ENCODE results near the gene BICD1.

The BICD1 gene

GRCh38 chr12:32360956-32361355, 254.3 kb downstream of the BICD1 start:
- H4K20me1 ChIP-seq (ENCODE audit: insufficient read depth) = no peaks in the 10 kb centered on the region

GRCh38 chr12:32362892-32363291, 256.2 kb downstream of the BICD1 start:
- no peak overlapping the region for H2AFZ ChIP-seq (ENCODE audit: low read depth)
- no peak overlapping the region for H3K9ac ChIP-seq
- no peaks in the 10 kb centered on the region for H4K20me1 ChIP-seq (ENCODE audit: insufficient read depth)
- H3K36me3 ChIP-seq (ENCODE audit: insufficient read depth) = no peaks in the 10 kb centered on the region
- no peak overlapping the region for H3K4me2 ChIP-seq
- no peaks in the 10 kb centered on the region for H3K4me1 ChIP-seq (ENCODE audit: low read depth, poor library complexity, severe bottlenecking)
- H3K4me3 ChIP-seq (IDR thresholded peaks at IDR 0.05; ENCODE audit: insufficient read depth, low read depth, low read length) = no peak overlapping the region
- H3K79me2 ChIP-seq (ENCODE audit: insufficient read depth, low read depth) = no peaks in the 10 kb centered on the region
- H3K27me3 ChIP-seq (ENCODE audit: insufficient read depth, low read depth) = no peaks in the 10 kb centered on the region
- TF ChIP-seq, protein P1, sequence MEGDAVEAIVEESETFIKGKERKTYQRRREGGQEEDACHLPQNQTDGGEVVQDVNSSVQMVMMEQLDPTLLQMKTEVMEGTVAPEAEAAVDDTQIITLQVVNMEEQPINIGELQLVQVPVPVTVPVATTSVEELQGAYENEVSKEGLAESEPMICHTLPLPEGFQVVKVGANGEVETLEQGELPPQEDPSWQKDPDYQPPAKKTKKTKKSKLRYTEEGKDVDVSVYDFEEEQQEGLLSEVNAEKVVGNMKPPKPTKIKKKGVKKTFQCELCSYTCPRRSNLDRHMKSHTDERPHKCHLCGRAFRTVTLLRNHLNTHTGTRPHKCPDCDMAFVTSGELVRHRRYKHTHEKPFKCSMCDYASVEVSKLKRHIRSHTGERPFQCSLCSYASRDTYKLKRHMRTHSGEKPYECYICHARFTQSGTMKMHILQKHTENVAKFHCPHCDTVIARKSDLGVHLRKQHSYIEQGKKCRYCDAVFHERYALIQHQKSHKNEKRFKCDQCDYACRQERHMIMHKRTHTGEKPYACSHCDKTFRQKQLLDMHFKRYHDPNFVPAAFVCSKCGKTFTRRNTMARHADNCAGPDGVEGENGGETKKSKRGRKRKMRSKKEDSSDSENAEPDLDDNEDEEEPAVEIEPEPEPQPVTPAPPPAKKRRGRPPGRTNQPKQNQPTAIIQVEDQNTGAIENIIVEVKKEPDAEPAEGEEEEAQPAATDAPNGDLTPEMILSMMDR (conservative IDR thresholded peaks at IDR 0.05; ENCODE audit: low read depth, low read length) = no peak
- no peak overlapping the region for H3K27ac ChIP-seq

More at GRCh38 chr12:32360956-32361355, 254.3 kb downstream of the BICD1 start:
- TF ChIP-seq, protein P1 (conservative IDR thresholded peaks at IDR 0.05; ENCODE audit: low read depth, low read length) = no peak
- Histone ChIP-seq H3K4me1 (ENCODE audit: low read depth, poor library complexity, severe bottlenecking) (no peaks in the 10 kb centered on the region), H2AFZ (ENCODE audit: low read depth) (no peak overlapping the region), H3K9ac (no peak overlapping the region), H3K4me3 (IDR thresholded peaks at IDR 0.05; ENCODE audit: insufficient read depth, low read depth, low read length) (no peak overlapping the region), H3K36me3 (ENCODE audit: insufficient read depth) (no peaks in the 10 kb centered on the region), H3K4me2 (no peak overlapping the region), H3K27me3 (ENCODE audit: insufficient read depth, low read depth) (no peaks in the 10 kb centered on the region), H3K79me2 (ENCODE audit: insufficient read depth, low read depth) (no peaks in the 10 kb centered on the region), H3K27ac (no peak overlapping the region)

- Histone ChIP-seq H3K9ac (no peak overlapping the region), H3K4me1 (ENCODE audit: low read depth, poor library complexity, severe bottlenecking) (peaks cover 11% of the 10 kb centered on the region), H3K4me2 (no peak overlapping the region), H4K20me1 (ENCODE audit: insufficient read depth) (no peaks in the 10 kb centered on the region), H3K27me3 (ENCODE audit: insufficient read depth, low read depth) (no peaks in the 10 kb centered on the region), H3K36me3 (ENCODE audit: insufficient read depth) (no peaks in the 10 kb centered on the region), H2AFZ (ENCODE audit: low read depth) (no peak overlapping the region), H3K79me2 (ENCODE audit: insufficient read depth, low read depth) (no peaks in the 10 kb centered on the region), H3K27ac (no peak overlapping the region), H3K4me3 (IDR thresholded peaks at IDR 0.05; ENCODE audit: insufficient read depth, low read depth, low read length) (no peak overlapping the region)
- TF ChIP-seq, protein P1 (conservative IDR thresholded peaks at IDR 0.05; ENCODE audit: low read depth, low read length) = peak; percentile 87
Measured at GRCh38 chr12:32365473-32366064, 258.9 kb downstream of the BICD1 start.

- no peaks in the 10 kb centered on the region for H4K20me1 ChIP-seq (ENCODE audit: insufficient read depth)
- H3K9ac ChIP-seq = no peak overlapping the region
- H2AFZ ChIP-seq (ENCODE audit: low read depth) = no peak overlapping the region
- H3K36me3 ChIP-seq (ENCODE audit: insufficient read depth) = no peaks in the 10 kb centered on the region
- no peak overlapping the region for H3K4me2 ChIP-seq
- no peaks in the 10 kb centered on the region for H3K27me3 ChIP-seq (ENCODE audit: insufficient read depth, low read depth)
- H3K4me3 ChIP-seq (IDR thresholded peaks at IDR 0.05; ENCODE audit: insufficient read depth, low read depth, low read length) = no peak overlapping the region
- H3K27ac ChIP-seq = no peak overlapping the region
- TF ChIP-seq, protein P1 (conservative IDR thresholded peaks at IDR 0.05; ENCODE audit: low read depth, low read length) = no peak
- no peaks in the 10 kb centered on the region for H3K79me2 ChIP-seq (ENCODE audit: insufficient read depth, low read depth)
- H3K4me1 ChIP-seq (ENCODE audit: low read depth, poor library complexity, severe bottlenecking) = peaks cover 11% of the 10 kb centered on the region
Measured at GRCh38 chr12:32366714-32367113, 260.1 kb downstream of the BICD1 start.

Data from KMS-11 (cell line).